HK-2 (cell line): ENCODE measurements around the gene AGK.

Source experiments
- DNase-seq: peaks from one replicate; pipeline ENCODE4 v3.0.0-alpha.2; 2018; ENCODE audit not compliant: unreplicated experiment

The AGK gene, protein sequence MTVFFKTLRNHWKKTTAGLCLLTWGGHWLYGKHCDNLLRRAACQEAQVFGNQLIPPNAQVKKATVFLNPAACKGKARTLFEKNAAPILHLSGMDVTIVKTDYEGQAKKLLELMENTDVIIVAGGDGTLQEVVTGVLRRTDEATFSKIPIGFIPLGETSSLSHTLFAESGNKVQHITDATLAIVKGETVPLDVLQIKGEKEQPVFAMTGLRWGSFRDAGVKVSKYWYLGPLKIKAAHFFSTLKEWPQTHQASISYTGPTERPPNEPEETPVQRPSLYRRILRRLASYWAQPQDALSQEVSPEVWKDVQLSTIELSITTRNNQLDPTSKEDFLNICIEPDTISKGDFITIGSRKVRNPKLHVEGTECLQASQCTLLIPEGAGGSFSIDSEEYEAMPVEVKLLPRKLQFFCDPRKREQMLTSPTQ

DNA sequence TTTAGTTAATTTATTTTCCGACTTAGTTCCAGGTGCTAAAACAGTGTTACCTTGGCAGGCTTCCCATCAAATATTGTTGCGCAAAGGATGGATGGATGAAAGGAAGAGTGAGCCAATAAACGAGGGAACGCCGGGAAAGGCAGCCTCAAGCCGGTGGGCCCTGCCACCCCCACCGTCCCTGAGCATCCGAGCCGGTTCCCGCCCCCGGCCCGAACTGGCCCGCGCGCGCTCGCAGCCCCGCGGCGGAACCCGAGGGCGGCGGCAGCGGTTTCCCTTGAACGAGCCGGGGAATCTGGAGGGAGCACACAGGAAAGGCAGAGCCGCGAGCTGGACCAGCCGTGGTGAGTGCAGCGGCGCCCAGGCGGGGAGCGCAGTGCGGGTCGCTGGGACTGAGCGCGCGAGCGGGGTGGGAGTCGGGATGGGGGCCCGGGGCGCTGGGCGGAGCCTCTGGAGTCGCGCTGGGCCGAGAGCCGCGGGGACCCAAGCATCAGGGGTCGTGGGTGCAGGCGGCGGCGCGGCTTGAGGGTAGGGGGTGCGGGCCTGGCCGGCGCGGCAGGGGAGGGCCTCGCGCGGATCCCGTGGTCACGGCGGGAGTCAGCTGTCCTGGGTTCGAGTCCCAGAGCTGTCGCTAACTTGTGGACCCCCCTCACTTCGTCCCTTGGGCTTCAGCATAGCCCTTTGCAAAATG, at the start of gene AGK:
TSS of gene AGK (plus strand) at position 317 of the 688 bp plus-strand sequence. CDS start 4,057 bp downstream, outside the sequence.
- peak; percentile 84 for DNase-seq

DNA sequence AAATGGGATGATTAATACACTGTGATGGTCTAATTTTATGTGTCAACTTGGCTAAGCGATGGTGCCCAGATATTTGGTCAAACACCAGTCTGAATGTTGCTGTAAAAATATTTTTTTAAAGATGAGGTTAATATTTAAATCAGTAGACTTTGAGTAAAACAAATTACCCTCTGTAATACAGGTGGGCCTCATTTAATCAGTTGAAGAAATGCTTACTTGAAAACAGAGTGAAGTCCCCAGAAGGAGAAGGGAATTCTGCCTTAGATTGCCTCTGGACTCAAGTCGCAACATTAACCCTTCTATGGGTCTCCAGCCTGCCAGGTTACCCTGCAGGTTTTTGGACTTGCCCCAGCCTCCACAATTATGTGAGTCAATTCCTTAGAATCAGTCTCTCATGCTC, 49.8 kb upstream of the AGK start:
- no peak for DNase-seq

GRCh38 chr7:141511316-141511675, 39.9 kb upstream of the AGK start:
- DNase-seq = no peak

DNA sequence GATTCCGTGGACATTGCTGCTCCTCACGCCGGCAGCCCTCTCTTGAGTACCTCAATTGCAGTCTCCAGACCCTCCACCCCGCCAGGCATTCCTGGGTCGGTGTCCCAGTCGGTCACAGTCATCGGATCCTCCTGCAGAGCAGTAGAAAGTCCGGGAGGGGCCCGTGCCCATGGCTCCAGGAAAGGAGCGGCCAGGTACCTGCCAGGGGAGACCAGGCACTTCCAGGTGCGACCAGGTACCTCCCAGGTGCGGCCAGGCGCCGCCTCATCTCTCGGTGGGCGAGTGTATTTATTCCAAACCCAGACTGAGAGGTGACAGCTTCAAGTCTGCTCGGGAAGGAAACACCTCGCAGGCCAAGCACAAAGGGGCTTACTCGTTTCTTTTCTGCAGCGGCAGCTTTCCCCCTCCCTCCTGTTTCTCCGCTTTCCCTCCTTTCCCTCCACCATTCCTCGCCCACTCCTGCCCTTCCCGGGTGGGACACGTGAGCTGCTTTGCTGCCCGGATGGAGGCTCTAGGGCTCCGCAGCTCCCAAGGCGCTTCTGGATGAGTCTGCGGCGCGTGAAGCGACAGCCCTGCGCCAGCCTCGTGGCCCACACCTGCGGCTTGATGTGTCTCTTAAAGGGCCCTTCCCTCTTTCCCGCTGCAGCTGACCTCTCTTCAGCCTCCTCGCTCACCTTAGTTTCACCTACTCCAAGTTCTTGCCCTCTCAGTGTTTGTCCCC, 39.4 kb upstream of the AGK start:
- no peak for DNase-seq

DNA sequence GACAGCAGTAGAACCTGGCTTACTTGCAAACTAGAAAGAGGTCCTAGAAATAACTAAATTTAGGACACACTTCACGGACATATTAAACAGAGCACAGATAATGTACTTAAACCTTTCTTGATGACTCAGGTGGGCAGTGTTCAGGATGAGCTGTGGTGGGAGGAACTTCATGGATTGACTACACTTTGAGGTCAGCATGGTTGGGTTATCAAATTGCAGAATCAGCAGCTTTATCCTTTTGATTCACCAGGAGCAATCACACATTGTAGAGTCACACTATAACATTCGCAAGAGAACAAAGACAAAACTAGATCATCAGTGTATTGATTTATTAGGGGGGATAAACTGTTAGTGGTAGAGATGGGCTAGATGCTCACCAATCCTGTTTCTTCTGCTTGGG, 38.6 kb upstream of the AGK start:
- DNase-seq = no peak

- DNase-seq = no peak
Measured at GRCh38 chr7:141513720-141514119, 37.5 kb upstream of the AGK start.

GRCh38 chr7:141515941-141516340, 35.3 kb upstream of the AGK start:
- no peak for DNase-seq

GRCh38 chr7:141519623-141520022, 31.6 kb upstream of the AGK start:
- DNase-seq = no peak

- no peak for DNase-seq
Measured at GRCh38 chr7:141522657-141523342, 28.4 kb upstream of the AGK start.

DNA sequence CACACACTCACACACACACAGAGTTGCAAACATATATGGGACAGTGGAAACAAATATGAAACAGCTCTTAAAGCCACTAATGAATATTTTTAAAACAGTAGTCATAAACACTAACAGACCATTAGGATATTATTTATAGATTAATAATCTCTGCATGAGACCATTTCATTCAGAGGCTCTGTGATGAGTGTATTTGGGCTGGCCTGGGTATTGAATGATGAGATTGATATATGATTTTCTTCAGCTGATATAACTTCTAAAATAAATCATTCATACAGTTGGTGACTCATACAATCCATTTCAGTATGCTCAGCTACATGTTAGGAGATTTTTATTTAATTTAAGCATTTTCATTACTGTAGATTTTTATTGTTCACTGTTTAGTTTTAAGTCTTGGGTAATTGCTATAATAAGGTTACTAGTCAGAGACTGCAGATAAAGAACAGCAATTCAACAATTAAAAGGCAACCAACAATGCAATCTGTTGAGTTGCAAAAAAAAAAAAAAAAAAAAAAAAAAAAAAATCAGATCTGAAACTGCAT, 25.2 kb upstream of the AGK start:
- DNase-seq = no peak

DNA sequence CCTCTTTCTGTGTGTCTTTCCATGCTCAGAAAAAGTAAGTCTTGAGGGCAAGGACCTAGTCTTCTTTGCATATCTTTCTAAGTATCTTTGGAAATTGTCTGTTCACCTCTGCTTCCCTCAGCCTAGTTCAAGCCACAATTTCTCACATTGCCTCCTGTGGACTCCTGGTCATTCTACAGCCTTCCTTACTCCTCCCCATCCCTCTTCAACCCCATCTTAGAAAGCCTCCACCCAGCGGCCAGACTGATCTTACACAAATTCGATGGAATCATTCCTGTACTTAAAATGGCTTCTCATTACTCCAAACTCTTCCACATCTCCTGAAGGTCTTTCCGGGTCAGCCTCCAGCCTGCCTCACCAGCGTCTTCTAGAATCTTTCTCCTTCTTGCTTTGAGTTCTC, 24.1 kb upstream of the AGK start:
- DNase-seq = no peak

GRCh38 chr7:141528399-141528798, 22.8 kb upstream of the AGK start:
- DNase-seq = no peak

DNA sequence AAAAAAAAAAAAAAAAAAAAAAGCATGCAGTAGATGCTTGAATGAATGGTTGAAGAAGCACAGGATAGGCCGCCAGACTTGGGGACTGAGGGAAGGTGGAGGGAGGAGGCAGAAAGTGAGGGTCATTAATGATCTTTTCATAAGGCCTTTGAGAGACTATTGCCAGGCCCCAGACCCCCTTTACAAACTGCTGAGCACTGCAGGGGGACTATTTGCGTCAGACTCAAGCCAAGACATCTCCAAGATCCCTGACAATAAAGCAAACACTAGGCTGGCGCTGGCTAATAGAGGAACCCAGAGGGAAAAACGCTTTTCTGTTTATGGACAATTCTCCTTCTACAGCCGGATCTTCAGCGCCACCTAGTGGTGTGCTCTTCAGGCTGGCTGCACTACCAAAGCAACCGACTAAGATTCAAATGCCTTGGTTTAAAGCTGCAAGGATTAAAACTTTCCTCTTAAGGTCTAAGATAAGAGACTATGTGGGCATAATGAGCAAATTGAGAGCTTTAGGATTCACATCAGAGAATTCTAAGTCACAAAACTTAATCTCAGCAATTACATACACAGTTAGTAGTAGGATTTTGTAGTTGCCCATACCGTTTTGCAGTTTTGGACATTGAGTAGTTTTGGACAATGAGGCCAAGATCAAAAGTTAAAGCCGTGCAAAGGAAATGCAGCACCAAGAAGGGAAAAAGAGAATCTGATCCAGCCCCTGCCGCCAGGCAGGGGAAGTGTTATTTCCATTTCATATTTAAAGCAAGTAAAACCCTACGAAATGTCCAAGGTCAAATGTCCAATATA, 17.9 kb upstream of the AGK start:
- peak; percentile 64 for DNase-seq

- no peak for DNase-seq
Measured at GRCh38 chr7:141534757-141535737, 16.2 kb upstream of the AGK start.

- no peak for DNase-seq
Measured at GRCh38 chr7:141537906-141538305, 13.3 kb upstream of the AGK start.

DNA sequence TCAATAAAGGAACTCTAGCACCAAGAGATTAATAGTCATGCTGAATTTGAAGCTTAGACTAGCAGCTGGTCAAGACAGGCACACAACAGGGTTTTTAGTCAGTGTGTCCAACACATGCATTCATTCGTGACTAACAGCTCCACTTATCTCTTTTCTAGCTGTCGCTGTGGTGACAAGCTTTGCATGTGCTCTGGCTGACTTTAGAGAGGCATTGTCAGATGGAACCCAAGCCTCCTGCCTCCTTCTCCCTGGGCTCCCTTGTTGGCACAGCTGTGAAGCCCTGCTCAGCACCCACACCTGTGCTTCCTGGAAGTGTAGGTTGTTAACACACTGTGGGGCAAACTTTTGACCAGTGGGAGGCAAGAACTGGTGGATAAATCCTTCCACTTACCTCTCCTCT, 9.8 kb upstream of the AGK start:
- no peak for DNase-seq

- no peak for DNase-seq
Measured at GRCh38 chr7:141544831-141545230, 6.4 kb upstream of the AGK start.

- no peak for DNase-seq
Measured at GRCh38 chr7:141549582-141549981, 1.6 kb upstream of the AGK start.

GRCh38 chr7:141550386-141551093, 670 bp upstream of the AGK start:
- DNase-seq = peak; percentile 26
